ENCODE data around the gene BBS12.

GRCh38 chr4:122700178-122700725, 32.3 kb upstream of the BBS12 start:
- TF ChIP-seq CTCF (conservative IDR thresholded peaks at IDR 0.05; ENCODE audit: low read length) = no peak
- TF ChIP-seq EZH2phosphoT487 (IDR thresholded peaks at IDR 0.05; ENCODE audit: borderline replicate concordance) = no peak
